ENCODE measurements around the gene TK2. TPM values are rescaled to one million over a fixed set of nuclear protein-coding genes. Genes with fewer than 3 reads are reported as not detected.

The TK2 gene
- total and polyA plus RNA-seq, 9 of the 15 experiments (the other 6 are each of a cell fraction or from before 2014, with no cell fraction given) = 1.1 to 10.2 (median 5.3) TPM

GRCh38 chr16:66552286-66553177 is 2.6 kb upstream of the TK2 start, which contains the start of gene CKLF (continued):
- TF ChIP-seq BRCA1 (IDR thresholded peaks at IDR 0.05) (no peak), BRCA1 (CRISPR knock-in tag; IDR thresholded peaks at IDR 0.05) (peak; percentile 99), ZNF41 (CRISPR knock-in tag; conservative IDR thresholded peaks at IDR 0.05) (no peak), AFF1 (IDR thresholded peaks at IDR 0.05; ENCODE audit: low read depth in 1 of 2, partially characterized antibody in 2 of 2) (peak in 1 of 2 experiments; percentile 22), ZNF695 (CRISPR knock-in tag; IDR thresholded peaks at IDR 0.05) (no peak), CEBPB (tag; IDR thresholded peaks at IDR 0.05) (no peak), TAF15 (IDR thresholded peaks at IDR 0.05; ENCODE audit: low read depth, low read length) (no peak), YY1 (IDR thresholded peaks at IDR 0.05; ENCODE audit: borderline replicate concordance in 1 of 3, control insufficient read depth in 1 of 3, extremely low read depth in 1 of 3, insufficient read depth in 3 of 3, insufficient read length in 1 of 3, insufficient replicate concordance in 2 of 3, low read depth in 1 of 3, low read length in 2 of 3) (peak in 2 of 3 experiments; percentile 75 to 86), HDAC3 (IDR thresholded peaks at IDR 0.05; ENCODE audit: borderline replicate concordance, partially characterized antibody) (no peak), SMAD4 (CRISPR knock-in tag; conservative IDR thresholded peaks at IDR 0.05) (peak; percentile 57), ZNF740 (CRISPR knock-in tag; IDR thresholded peaks at IDR 0.05) (peak; percentile 78), ZNF740 (tag; IDR thresholded peaks at IDR 0.05) (no peak; a peak in 1 of 4 replicates), NCOR1 (IDR thresholded peaks at IDR 0.05) (no peak), MCM2 (IDR thresholded peaks at IDR 0.05; ENCODE audit: low read depth) (no peak), MBD1 (CRISPR knock-in tag; IDR thresholded peaks at IDR 0.05) (no peak), KLF10 (CRISPR knock-in tag; IDR thresholded peaks at IDR 0.05) (no peak), GMEB1 (CRISPR knock-in tag; IDR thresholded peaks at IDR 0.05) (peak; percentile 66), NFATC3 (IDR thresholded peaks at IDR 0.05) (no peak), STAT5A (IDR thresholded peaks at IDR 0.05; ENCODE audit: borderline replicate concordance, low read length) (no peak)
